HG03432 (cell line): ENCODE results near the gene TIMP1.

Source experiments
- ATAC-seq: cut with Tn5 transposase; IDR thresholded peaks from one replicate; pipeline ENCODE4 v1.9.1; 2021; ENCODE audit warnings: mild to moderate bottlenecking, moderate library complexity; ENCODE audit not compliant: unreplicated experiment

TIMP1 gene

DNA sequence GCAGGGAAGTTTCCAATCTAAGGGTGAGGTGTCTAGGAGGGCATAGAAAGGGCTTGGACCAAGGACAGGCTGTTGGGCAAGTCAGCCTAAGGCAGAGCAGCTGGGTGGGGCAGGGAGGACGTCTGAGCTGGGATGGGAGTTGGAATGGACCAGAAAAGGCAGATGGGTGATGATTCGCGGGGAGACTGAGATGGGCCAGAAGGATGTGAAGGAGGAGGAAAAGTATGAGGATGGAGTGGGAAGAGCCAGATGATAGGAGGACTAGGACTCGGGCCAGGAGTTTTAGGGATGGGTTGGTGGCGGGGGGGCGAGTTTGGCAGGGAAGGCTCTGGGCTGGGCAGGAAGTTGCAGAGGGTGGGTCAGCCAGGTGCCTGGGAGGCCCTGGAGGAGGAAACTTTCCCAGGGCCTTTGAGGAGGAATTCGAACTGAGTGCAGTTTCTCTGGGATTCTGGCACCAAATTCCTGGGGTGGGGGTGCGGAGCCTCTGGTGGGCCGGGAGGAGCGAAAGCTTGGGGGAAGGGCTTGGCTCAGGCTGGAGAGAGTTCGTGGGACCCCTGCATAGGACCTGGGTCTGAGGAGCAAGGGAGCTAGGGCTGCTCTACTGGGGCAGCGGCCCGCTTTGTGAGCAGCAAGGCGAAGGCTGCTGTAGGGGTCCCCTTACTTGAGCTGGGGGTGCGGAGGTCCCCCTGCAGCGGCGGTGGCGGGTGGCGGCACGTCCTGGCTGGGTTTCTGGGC is 8.7 kb upstream of the TIMP1 start:
- no peak for ATAC-seq

DNA sequence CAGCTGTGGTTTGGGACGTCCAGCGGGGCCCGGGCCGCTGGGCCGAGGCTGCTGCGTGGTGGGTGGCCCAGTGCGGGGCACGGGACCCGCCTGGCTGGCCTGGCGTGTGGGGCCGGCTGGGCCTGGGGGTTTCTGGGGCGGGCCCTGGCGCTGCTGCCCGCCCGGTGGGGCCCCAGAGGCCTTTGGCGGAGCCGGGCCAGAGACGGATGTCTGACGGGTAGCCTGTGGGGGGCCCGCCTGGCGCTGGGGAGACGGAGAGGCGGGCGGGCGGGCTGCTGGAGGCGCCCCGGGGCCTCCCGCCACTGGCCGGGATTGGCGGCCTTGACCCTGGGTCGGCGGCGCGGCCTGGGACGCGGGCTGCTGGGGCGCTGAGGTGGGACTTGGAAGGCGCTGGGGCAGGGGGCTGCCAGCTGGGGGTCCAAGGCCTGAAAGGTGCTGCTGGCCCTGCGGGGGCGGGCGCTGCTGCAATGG is 8.1 kb upstream of the TIMP1 start:
- no peak for ATAC-seq

DNA sequence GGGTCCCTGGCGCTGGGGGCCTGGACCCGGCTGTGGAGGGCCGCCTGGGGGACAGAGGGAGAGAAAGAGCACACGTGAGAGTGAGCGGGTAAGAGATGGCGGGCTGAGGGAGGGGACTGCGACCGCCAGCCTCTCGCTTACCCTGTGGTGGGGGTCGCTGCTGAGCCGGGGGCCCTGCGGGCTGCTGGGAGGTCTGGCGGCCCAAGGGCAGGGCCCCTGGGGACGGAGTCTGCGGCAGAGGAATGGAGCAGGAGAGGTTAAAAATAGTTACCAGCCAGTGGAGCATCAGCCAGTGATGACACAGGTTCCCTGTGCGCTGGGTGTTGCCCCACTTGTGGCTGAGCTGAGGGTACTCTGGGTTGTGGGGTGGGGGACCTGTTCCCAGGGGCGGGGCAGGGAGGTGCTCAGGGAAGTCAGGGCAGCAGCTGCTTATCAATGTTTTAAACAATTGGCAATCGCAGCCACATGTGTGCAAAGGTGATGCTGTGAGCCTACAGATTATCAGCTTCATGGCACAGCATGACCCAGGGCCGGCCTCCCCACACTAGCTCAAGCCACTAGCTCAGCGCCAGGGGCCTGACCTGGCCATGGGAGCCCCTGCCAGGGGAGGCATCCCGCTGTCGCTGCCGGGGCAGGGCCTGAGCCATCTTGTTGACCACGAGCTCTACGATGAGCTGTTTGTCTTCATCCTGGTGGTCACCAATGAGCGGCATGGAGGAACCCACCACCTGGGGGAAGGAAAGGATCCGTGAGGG is 7.5 kb upstream of the TIMP1 start:
- no peak for ATAC-seq

DNA sequence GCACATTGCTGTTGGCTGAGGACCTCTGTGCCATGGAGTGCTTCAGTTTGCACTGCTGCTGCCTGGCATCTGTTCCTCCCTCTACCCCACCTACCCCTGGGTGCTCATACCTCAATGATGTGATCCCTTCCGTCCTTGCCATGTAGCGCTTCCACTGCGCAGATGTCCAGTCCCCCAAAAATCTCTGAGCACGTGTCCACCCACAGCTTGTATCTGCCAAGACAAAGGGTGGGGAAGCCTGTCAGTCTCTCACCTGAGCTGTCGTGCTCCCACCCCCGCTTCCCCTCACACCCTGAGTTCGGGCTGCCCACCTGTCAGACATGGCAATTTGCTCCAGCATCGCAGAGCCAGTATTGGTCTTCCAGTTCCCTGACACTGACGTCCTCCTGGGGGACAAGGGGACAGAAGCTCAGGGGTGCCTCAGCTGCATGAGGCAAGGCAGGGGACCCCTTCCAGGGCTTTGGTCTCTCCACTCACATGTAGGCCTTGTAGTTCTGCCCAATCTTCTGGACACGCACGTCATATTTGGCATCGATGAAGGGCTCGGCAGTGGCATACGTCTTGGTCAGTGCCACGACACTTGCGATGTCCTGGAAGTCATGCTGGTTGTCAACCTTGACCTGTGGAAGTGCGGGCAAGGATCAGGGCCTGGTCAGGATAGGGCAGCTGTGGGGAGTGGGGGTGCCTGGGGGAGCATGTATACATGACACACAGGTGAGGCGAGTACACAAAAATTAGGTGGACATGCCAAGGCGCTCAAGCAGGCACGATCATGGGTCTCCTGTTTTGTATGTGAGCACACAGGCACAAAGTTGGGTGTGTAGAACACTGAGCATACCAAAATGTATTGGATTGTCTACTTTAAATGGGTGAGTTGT is 6.0 kb upstream of the TIMP1 start:
- no peak for ATAC-seq

DNA sequence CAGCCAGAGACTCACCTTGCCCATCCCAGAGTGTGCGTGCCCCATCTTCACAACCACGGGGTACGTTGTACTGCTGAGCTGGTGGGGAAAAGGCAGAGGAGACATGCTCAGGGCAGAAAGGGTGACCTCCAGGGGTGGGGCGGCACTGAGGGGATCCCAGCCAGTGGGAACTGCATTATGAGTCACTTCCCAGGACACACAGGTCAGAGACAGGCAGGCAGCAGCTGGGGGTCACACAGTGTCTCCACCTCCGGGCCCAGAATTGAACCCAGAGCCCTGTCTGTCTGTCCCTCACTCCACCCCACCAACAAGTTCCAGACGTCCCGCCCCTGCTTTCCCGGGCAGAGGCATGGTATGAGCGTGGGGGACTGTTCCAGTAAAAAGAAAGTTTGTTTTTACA is 4.8 kb upstream of the TIMP1 start:
- ATAC-seq = no peak

DNA sequence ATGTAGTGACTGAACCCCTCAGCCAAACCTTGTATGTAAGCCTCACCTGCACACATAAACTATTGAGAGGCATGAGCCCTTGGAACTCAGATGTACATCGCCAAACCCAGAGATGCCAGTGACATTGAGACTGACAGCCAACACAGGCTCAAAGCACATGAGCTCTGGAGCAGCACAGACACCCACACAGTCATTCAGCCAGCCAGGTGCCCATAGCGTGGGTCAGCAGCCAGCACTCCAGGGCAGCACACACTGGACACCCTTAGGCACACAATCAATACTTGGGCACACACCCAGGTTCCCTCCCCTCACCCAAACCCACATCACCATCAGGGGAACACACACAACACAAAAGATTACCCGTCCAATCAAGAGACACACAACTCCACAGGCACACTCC is 4.3 kb upstream of the TIMP1 start:
- no peak for ATAC-seq

DNA sequence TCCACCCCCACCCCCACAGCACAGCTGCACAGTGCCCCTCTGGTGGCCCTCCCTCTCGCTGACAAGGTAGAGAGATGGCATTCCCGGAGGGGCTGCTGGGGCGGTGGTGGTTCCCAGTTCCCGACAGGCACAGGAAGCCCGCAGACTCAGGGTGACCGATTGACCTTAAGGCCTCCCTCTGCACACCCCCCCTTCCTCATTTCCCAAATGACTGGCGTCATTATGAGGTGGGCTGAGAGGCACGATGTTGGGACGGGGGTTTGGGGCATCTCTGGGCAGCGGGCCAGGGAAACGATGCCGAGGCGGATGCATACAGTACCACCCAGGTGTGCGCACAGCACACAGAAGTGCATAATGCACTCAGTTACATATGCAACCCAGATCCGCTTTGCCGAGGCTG is 3.5 kb upstream of the TIMP1 start:
- no peak for ATAC-seq

DNA sequence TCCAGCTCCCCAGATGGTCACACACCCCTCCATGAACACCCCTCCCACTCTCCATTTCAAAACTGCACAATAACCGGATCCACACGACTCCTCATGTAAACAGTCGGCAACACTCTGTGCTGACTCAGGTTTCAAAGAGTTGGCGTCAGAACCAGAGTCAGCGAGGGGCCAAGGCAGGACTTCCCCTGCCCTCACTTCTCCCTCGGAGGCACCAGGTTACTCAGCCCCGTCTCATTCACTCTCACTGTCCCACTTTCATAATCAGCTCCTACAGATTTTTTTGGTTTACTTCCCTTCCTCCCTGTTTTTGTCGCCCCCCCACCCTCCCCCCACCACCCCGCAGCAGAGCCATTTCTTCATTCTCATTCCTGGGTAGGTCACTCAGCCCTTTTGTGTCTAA is 2.7 kb upstream of the TIMP1 start:
- ATAC-seq = no peak

DNA sequence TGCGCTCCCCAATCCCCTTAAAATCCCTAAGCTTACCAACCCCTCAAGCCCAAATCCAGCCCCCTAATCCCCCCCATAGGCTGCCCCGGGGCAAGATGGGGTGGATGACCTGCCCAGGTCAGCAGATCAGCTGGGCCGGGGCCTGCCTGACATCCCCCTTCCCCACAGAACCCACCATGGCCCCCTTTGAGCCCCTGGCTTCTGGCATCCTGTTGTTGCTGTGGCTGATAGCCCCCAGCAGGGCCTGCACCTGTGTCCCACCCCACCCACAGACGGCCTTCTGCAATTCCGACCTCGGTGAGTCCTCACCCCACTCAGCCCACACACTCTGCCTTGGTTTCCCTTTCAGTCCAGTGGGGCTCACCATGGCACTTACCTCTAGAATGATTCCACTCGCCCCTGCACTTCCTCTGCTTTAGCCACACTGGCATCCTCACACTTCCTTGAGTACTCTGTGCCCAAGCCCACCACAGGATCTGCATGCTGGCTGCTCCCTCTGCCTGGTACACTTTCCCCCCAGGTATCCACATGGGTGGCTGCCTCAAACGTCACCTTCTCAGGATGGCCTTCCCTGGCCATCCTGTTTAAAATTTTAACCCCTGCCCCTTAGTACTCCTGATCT is 1.1 kb downstream of the TIMP1 start:
- no peak for ATAC-seq

DNA sequence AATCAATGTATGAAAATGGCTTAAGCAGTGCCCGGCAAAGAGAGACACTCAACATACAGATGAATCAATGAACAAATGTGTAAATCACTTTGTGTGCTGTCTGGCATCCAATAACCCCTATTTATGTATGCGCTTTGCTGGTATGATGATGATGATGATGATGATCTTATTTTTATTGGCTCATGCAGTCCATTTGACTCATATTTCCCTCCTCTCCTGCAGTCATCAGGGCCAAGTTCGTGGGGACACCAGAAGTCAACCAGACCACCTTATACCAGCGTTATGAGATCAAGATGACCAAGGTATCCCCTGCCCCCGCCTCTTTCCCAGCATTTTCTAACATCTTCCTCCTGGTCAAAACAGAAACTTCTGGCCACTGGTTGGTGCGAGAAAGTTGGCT is 2.5 kb downstream of the TIMP1 start:
- ATAC-seq = no peak

DNA sequence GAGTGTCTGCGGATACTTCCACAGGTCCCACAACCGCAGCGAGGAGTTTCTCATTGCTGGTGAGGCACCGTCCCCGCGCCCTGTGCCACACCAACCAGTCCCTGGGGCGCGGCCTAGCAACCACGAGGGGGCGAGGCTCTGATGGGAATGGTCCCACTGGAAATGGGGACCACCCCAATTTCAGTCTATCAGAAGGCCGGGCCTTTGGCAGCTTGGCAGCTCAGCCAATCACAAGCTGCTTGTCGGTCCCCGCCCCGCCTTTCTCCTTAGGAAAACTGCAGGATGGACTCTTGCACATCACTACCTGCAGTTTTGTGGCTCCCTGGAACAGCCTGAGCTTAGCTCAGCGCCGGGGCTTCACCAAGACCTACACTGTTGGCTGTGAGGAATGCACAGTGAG is 3.0 kb downstream of the TIMP1 start:
- no peak for ATAC-seq

DNA sequence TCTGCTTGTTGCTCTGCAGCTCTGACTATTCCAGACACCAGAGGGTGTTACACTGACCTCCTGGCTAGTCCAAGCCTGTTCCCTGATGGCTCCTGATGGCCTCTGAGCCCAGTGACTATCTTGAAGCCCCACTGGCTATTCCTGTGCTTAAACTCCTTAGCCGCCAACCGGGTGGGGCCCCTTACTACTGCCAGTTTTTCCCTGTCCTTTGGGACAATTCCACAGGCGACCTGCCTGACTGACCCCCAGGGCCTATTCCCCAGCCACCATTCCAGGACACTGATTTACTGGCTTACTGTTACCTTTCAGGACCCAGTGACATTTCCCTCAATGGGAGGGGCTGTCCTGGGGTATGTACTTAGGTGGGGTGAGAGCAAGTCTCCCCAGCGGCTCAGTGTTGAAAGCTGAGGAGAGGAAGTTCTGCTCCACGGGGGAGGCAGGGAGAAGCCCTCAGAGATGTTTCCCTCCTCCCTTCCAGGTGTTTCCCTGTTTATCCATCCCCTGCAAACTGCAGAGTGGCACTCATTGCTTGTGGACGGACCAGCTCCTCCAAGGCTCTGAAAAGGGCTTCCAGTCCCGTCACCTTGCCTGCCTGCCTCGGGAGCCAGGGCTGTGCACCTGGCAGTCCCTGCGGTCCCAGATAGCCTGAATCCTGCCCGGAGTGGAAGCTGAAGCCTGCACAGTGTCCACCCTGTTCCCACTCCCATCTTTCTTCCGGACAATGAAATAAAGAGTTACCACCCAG is 4.0 kb downstream of the TIMP1 start:
- ATAC-seq = no peak

DNA sequence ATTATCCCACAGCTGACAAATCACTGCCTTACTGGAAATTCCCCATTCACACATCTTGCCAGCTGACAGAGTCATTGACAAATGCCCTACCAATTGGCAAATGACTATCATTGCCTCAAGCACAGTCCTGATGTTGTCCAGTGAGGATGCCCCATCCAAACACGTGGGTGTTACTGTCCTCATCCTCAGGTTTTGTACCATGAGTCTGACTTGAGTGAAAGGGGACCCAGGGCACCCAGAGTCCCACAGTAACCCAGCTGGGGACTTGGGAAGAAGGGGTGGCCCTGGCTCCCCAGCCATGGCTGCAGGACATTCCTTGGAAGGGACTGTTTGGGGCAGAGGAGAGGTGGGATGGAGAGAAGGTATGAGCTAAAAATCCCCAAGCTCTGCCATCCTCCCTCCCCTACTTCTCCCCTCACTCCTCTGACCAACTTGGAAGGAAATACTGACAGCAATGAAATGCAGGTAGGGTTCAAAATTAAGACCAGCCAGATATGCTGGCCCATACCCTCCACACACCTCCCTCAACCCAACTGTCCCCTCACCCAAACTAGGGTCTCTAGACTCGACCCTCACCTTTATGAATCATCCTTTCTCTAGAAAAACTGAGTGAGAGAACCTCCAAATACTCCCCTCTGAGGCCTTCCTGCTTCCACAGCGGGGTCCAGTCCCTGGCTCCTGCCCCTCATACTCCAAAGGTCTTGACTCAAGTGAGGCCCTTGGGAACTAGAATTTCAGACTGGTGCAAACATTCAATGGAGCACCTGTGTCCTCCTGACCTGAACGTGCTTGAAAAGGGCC is 5.1 kb downstream of the TIMP1 start:
- ATAC-seq = no peak

DNA sequence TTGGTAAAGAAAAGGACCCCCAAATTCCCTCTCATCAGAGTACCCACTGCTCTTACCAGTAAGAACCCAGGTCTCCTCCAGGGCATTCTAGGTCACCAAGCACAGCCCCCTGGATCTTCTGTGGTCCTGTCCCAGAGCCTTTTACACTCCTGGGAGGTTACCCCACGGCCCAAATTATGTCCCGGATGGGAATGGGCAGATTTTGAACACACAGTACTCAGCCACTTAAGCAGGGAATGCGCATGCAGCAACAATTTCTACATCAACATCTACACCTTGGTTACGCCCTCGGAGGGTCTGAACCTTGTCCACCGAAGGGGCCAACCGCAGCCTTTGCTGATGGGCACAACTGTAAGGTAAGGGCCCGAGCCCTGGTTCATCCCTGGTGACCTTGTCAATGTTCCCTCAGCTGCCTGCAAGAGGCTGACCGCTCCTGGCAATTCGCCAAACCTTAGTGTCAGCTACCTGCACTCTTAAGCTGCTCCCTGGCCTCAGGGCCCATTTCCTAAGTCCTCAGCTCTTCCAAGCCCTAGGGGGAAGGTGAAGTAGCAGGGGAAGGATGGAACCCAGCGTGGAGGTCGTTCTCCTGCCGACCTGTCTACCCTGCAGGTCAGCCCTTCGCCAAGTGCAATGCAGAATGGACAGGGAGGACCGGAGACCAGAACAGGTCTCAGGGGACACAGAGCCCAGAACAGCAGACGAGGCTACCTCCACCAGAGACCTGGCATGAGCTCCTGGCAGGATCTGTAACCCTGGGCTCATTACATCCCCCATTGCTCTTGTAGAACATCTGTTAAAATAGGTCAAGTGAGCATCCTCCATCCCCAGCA is 5.9 kb downstream of the TIMP1 start:
- ATAC-seq = no peak

DNA sequence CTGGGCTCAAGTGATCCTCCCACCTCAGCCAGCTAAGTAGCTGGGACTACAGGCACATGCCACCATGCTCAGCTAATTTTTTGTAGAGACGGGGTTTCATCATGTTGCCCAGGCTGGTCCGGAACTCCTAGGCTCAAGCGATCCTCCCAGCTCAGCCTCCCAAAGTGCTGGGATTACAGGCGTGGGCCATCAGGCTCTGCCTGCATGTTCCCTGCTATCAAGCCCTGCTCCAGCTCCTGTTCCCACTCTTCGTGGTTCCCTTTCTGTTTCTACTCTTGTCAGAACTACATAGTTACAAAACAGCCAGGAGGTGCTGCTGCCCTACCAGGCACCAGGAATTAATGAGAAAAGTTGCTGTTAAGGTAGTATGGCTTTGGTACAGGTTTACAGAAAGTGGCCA is 8.7 kb downstream of the TIMP1 start:
- ATAC-seq = no peak

DNA sequence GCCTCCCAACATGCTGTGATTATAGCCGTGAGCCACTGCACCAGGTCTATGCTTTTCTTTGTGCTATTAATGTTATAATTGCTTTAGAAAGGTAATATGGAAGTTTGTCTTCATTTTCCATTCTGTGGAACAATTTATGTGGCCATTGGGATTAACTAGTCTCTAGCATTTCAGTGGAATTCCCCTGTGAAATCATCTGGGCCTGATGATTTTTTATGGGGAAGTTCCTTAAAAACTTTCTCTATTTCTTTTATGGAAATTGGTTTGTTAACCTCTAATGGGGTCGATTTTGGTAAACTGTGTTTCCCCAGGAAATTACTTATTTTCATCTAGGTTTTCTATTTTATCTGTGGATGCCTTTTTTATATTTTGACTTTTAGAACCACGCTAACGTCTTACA is 11.3 kb downstream of the TIMP1 start:
- ATAC-seq = no peak

DNA sequence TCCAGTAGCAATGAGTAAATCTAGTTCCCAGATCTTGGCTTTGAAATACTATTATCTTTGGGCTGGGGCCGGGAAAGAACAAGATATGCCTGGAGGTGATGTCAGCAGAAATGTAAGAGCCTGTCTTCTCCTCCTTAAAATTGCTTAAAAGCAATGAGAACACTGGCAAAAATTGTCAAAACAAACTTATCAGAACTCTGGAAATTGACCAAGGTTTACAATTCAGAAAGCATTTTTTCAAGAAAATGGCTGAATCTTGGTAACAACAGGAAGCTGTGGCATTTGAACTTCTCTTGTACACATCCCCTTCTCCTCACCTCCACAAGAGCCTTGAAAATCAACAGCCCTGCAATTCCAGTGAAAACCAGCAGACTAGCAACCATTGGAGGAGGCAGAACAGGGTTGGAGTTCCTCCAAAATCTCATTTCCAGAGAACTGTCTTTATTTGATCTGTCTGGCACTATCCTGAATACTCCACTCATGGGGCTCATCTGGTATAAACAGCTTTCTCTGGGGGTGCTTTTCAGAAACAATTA is 13.5 kb downstream of the TIMP1 start:
- ATAC-seq = no peak

DNA sequence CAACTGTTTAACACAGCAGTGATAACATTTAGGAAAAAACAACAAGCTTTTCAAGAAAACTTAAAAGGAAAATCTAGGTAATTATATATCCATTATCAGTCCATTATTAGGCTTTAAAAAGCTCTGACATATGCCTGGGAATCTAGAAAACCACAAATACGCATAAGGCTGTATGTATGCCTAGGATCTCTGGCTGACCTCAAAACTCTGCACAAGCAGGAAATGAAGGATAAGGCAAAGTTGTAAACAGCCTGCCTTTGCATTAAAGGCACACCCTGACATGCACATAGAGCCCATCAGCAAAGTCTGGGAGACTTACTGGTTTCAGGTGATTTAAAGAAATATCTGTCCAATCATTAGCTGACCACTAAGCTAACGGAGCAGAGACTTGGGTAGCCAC is 14.0 kb downstream of the TIMP1 start:
- no peak for ATAC-seq
